ENCODE results near the gene MYO1C.

The MYO1C gene

DNA sequence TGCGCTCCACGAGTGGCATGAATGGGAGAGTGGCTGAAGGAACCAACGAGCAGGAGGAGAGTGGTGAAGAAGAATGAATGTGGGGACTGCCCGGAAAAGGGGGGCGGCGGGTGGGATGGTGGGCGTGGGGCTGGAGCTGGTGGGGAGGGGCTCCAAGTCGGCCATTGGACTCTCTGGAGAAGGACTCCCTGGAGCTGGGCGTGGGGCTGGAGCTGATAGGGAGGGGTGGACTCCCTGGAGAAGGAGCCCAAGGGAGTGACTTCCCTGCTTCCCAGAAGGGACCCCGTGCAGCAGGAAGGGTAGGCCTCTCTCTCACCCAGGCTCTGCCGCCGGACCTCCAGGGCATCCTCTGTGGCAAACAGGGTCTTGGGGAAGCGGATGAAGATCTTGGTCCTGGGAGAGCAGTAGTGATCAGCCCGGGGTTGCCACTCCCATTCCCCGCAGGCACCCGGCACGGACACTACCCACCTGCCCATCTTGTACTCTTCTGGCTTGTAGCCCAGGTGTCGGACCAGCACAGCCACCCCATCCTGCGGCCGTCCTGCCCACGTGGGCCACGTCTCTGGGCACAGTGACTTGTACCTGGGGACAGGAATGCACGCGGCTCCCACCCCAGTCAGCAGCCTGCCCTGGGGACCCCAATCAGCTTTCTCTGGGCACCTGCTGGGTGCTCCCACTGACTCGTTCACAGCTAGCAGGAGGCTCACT, 21.6 kb downstream of the MYO1C start:
- H3K9ac ChIP-seq (ENCODE audit: low read depth, low read length): no peak overlapping the region
- H3K36me3 ChIP-seq (ENCODE audit: insufficient read depth, low read length): peaks cover 61% of the 10 kb centered on the region
- H3K4me1 ChIP-seq (ENCODE audit: insufficient read depth, low read length): no peaks in the 10 kb centered on the region
- 92% methylated on average over 25 of the region's 25 CpGs for WGBS
- H3K27me3 ChIP-seq (ENCODE audit: insufficient read depth, low read length): no peaks in the 10 kb centered on the region
- H3K4me3 ChIP-seq (ENCODE audit: low read length): no peak overlapping the region
- H3K9me3 ChIP-seq (ENCODE audit: insufficient read depth, low read depth, low read length): no peaks in the 10 kb centered on the region
- H3K27ac ChIP-seq (ENCODE audit: low read depth, low read length): no peak overlapping the region

DNA sequence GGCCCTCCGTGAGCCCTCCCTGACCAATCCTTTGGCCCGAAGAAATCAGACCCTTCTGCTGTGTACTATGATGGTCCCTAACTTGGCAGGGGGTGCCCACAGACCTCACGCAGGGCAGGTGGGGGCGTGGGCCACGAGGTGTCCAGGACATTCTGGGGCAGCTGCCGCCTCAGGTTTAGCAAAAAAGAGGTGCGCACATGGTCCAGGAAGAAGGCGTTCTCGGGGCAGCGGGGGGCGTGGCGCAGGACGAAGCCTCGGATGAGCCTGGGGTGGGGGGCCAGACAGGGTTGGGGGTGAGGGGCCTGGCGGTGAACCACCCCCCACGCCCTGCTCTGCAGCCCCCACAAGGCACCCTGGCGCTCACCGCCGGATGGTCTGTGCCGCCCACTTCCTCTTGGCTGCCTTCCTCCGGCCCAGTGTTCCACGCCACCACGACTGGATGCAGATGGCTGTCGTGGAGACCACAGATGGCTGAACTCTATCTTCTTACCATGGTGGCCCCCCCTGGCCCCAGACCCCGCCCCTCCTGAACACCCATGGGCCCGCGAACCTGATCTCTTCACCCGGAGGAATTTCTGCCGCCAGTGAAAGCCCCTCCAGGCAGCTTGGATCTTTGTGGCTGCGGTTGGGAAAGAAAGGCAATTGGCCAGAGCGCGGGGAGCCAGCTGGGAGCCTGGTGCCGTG, 22.3 kb downstream of the MYO1C start:
- 91% methylated on average over 33 of the region's 33 CpGs for WGBS
- H3K27me3 ChIP-seq (ENCODE audit: insufficient read depth, low read length): no peaks in the 10 kb centered on the region
- H3K27ac ChIP-seq (ENCODE audit: low read depth, low read length): no peak overlapping the region
- no peak overlapping the region for H3K9ac ChIP-seq (ENCODE audit: low read depth, low read length)
- H3K36me3 ChIP-seq (ENCODE audit: insufficient read depth, low read length): peaks cover 62% of the 10 kb centered on the region
- H3K4me1 ChIP-seq (ENCODE audit: insufficient read depth, low read length): no peaks in the 10 kb centered on the region
- H3K4me3 ChIP-seq (ENCODE audit: low read length): no peak overlapping the region
- H3K9me3 ChIP-seq (ENCODE audit: insufficient read depth, low read depth, low read length): no peaks in the 10 kb centered on the region

DNA sequence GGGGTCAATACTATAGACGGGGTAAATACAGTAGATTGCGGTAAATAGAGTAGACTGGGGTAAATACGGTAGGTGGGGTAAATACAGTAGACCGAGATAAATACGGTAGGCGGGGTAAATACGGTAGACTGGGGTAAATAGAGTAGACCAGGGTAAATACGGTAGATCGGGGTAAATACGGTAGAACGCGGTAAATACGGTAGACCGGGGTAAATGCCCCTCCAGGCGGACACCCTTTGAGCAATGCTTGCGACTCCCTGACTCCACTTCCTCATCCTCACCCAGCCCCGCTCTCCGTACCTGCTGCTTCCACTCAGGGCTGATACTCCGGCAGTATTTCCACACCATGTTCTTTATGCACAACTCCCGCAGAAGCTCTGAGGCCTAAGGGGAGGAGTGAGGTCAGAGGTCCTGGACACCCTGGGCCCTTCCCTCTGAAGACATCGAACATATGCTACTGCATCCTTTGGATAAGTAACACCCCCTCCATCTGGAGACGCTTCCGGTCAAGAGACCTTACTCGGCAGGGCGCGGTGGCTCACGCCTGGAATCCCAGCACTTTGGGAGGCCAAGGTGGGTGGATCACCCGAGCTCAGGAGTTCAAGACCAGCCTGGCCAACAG, 23.1 kb downstream of the MYO1C start:
- WGBS: 68% methylated on average over 28 of the region's 28 CpGs
- Histone ChIP-seq H3K36me3 (ENCODE audit: insufficient read depth, low read length) (peaks cover 61% of the 10 kb centered on the region), H3K4me1 (ENCODE audit: insufficient read depth, low read length) (no peaks in the 10 kb centered on the region), H3K9me3 (ENCODE audit: insufficient read depth, low read depth, low read length) (no peaks in the 10 kb centered on the region), H3K4me3 (ENCODE audit: low read length) (no peak overlapping the region), H3K27ac (ENCODE audit: low read depth, low read length) (no peak overlapping the region), H3K9ac (ENCODE audit: low read depth, low read length) (no peak overlapping the region), H3K27me3 (ENCODE audit: insufficient read depth, low read length) (no peaks in the 10 kb centered on the region)

- Histone ChIP-seq H3K36me3 (ENCODE audit: insufficient read depth, low read length) (peaks cover 58% of the 10 kb centered on the region), H3K4me3 (ENCODE audit: low read length) (no peak overlapping the region), H3K4me1 (ENCODE audit: insufficient read depth, low read length) (no peaks in the 10 kb centered on the region), H3K9me3 (ENCODE audit: insufficient read depth, low read depth, low read length) (no peaks in the 10 kb centered on the region), H3K27ac (ENCODE audit: low read depth, low read length) (no peak overlapping the region), H3K27me3 (ENCODE audit: insufficient read depth, low read length) (no peaks in the 10 kb centered on the region), H3K9ac (ENCODE audit: low read depth, low read length) (no peak overlapping the region)
- WGBS: 87% methylated on average over 21 of the region's 21 CpGs
Measured at GRCh38 chr17:1467898-1468492, 24.5 kb downstream of the MYO1C start.

- Histone ChIP-seq H3K4me1 (ENCODE audit: insufficient read depth, low read length) (no peaks in the 10 kb centered on the region), H3K36me3 (ENCODE audit: insufficient read depth, low read length) (peaks cover 58% of the 10 kb centered on the region), H3K9ac (ENCODE audit: low read depth, low read length) (no peak overlapping the region), H3K27ac (ENCODE audit: low read depth, low read length) (no peak overlapping the region), H3K9me3 (ENCODE audit: insufficient read depth, low read depth, low read length) (no peaks in the 10 kb centered on the region), H3K27me3 (ENCODE audit: insufficient read depth, low read length) (no peaks in the 10 kb centered on the region), H3K4me3 (ENCODE audit: low read length) (no peak overlapping the region)
- 95% methylated on average over 15 of the region's 16 CpGs for WGBS
Measured at GRCh38 chr17:1467258-1467657, 25.2 kb downstream of the MYO1C start.

DNA sequence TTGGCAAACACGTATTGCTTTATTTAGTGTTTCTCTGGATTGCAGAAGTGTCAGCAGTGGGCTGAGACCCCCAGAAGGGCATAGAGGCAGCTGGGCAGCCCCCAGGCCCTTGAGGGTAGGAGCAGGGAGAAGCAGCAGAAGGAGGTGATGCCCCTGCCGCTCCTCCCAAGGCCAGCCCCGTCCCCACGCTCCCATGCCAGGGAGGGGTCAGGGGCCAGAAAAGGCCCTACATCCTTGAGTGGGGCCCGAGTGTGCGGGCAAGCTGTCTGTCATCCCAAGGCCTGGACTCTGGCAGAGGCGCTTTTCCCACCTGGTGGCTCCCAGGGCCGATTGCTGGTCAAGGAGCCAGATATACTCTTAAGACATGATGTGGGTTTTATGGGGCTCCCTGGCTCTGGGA, 28.3 kb downstream of the MYO1C start:
- Histone ChIP-seq H3K4me1 (ENCODE audit: insufficient read depth, low read length) (no peaks in the 10 kb centered on the region), H3K27me3 (ENCODE audit: insufficient read depth, low read length) (no peaks in the 10 kb centered on the region), H3K36me3 (ENCODE audit: insufficient read depth, low read length) (peaks cover 42% of the 10 kb centered on the region), H3K27ac (ENCODE audit: low read depth, low read length) (no peak overlapping the region), H3K9ac (ENCODE audit: low read depth, low read length) (no peak overlapping the region), H3K9me3 (ENCODE audit: insufficient read depth, low read depth, low read length) (no peaks in the 10 kb centered on the region), H3K4me3 (ENCODE audit: low read length) (no peak overlapping the region)
- 97% methylated on average over 8 of the region's 8 CpGs for WGBS

DNA sequence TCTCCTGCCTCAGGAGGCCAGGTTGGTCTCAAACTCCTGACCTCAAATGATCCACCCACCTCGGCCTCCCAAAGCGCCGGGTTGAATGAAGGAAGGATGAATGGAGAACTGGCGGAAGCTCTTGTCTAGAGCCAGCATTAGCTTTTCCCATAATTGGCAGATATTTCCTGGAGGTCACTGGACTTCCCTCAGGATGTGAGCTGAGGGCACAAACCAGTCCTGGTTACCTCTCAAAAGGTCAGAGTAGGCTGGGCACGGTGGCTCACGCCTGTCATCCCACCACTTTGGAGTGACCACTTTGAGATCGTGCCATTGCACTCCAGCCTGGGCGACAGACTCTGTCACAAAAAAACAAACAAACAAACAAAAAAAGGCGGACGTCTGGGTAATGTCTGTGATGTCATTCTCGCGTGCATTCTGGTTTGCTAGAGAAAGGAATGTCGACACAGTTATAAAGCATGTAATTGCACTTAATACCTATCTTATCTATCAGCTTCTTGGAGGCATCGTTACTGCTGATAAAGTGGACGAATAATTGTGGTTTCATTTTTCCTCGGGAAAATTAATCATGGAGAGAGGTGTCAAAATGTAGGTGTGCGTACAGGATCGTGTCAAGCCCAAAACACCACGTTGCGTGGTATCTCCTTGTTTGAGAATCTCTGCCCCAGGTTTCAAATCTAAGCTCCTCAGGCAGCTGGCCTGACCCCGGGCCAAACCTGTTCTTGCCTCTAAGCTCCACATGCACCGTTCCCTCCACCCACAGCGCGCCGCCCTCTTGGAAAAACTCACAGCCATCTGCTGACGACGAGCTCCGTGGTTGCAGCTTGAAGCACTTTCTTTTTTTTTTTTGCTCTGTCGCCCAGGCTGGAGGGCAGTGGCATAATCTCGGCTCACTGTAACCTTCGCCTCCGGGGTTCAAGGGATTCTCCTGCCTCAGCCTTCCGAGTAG, 30.0 kb downstream of the MYO1C start:
- Histone ChIP-seq H3K9me3 (ENCODE audit: insufficient read depth, low read depth, low read length) (no peaks in the 10 kb centered on the region), H3K27me3 (ENCODE audit: insufficient read depth, low read length) (no peaks in the 10 kb centered on the region), H3K4me1 (ENCODE audit: insufficient read depth, low read length) (no peaks in the 10 kb centered on the region), H3K36me3 (ENCODE audit: insufficient read depth, low read length) (peaks cover 27% of the 10 kb centered on the region), H3K9ac (ENCODE audit: low read depth, low read length) (no peak overlapping the region), H3K27ac (ENCODE audit: low read depth, low read length) (no peak overlapping the region), H3K4me3 (ENCODE audit: low read length) (no peak overlapping the region)
- WGBS: 95% methylated on average over 33 of the region's 33 CpGs

DNA sequence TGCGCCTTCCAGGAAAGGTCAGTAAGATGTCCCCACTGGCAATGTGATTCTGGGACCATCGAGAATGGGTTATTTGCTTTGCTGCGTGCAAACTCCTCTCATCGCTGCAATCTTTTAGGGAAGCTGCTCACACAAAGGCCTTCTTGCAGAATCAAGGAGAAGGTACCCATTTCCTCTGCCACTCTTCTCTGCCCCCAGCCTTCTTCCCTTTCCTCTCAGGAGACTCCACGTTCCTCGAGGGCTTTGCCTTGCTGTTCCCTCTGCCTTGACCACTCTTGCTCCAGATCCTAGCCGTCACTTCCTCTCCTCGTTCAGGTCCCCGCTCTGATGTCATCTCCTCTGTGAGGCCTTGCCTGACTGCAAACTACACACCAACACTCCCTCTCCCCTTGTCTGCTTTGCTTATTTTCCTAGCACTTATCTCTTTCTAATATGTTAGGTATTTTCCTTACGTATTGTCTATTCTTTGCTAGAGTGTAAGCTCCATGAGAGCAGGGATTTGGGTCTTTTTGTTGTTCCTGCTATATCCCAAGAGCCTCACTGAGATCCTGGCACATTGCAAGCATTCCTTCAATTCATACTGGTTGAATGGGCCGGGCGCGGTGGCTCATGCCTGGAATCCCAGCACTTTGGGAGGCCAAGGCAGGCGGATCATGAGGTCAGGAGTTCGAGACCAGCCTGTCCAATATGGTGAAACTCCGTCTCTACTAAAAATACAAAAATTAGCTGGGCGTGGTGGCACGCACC, 31.1 kb downstream of the MYO1C start:
- WGBS: 94% methylated on average over 18 of the region's 18 CpGs
- no peaks in the 10 kb centered on the region for H3K27me3 ChIP-seq (ENCODE audit: insufficient read depth, low read length)

DNA sequence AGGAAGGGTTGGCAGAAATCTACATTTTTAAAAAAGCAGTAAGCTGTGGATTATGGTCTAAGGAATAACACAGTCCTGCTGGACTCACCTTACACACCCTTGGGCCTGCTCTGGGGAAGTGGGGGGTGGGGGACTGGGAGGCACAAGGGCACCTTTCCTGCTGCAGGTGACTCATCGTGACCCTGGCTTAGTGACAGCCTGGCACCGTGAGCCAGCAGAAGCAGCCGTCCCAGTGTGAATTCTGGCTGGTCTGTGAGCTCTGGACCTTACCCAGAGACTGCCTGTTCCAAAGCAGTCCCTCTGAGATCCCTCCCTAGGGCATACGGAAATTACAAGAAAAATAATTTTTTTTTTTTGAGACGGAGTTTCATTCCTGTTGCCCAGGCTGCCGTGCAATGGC, 32.3 kb downstream of the MYO1C start:
- Histone ChIP-seq H3K36me3 (ENCODE audit: insufficient read depth, low read length) (peaks cover 11% of the 10 kb centered on the region; the same call in 1 of the 2 replicates), H3K4me1 (ENCODE audit: insufficient read depth, low read length) (no peaks in the 10 kb centered on the region), H3K27ac (ENCODE audit: low read depth, low read length) (no peak overlapping the region), H3K27me3 (ENCODE audit: insufficient read depth, low read length) (no peaks in the 10 kb centered on the region), H3K9ac (ENCODE audit: low read depth, low read length) (no peak overlapping the region), H3K4me3 (ENCODE audit: low read length) (no peak overlapping the region), H3K9me3 (ENCODE audit: insufficient read depth, low read depth, low read length) (no peaks in the 10 kb centered on the region)
- 85% methylated on average over 6 of the region's 6 CpGs for WGBS

More for the DNA sequence above, 31.1 kb downstream of the MYO1C start:
- no peaks in the 10 kb centered on the region for H3K9me3 ChIP-seq (ENCODE audit: insufficient read depth, low read depth, low read length)
- no peak overlapping the region for H3K4me3 ChIP-seq (ENCODE audit: low read length)
- H3K4me1 ChIP-seq (ENCODE audit: insufficient read depth, low read length): no peaks in the 10 kb centered on the region
- H3K36me3 ChIP-seq (ENCODE audit: insufficient read depth, low read length): peaks cover 20% of the 10 kb centered on the region
- no peak overlapping the region for H3K9ac ChIP-seq (ENCODE audit: low read depth, low read length)
- H3K27ac ChIP-seq (ENCODE audit: low read depth, low read length): no peak overlapping the region
